ENCODE measurements around the gene KLHL30.

The KLHL30 gene

DNA sequence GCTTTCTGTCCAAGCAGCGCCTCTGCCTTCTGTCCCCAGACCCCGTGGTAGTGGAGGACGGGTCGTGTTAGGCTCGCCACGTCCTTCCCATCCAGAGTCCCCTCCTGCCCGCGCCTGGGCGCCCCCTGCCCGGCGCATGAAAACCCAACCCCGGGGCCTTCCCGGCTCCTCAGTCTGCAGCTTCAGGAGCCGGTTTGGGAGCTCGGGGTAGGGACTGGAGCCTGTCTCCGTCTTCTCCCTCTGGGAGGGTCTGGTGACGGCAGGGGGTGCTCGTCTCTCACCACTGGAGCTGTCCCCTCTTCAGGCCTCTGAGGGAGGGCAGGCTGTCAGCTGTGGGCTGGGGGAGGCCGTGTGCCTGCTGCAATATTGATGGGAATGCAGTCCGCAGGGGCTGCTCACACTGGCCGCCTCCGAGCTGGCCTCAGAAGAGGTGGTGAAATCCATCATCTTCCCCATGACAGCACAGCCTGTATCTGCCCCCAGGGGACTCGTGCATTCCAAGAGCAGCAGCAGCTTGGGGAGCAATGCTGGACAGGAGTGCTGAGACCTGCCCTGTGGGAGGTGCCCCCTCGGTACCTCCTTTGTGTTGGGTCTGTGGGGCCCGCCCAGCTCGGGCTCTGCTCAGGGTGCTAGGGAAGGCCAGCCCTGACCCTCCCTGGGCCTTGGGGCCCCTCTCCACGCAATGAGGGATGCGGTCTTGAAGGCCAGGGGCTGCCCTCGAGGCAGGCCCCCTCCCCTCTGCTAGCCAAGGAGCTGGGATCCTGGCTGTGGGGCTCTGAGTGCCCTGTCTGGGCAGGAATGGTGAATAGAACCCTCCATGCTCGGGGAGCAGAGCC, 17.8 kb upstream of the KLHL30 start:
- no peak for DNase-seq (ENCODE audit: low read depth)

DNA sequence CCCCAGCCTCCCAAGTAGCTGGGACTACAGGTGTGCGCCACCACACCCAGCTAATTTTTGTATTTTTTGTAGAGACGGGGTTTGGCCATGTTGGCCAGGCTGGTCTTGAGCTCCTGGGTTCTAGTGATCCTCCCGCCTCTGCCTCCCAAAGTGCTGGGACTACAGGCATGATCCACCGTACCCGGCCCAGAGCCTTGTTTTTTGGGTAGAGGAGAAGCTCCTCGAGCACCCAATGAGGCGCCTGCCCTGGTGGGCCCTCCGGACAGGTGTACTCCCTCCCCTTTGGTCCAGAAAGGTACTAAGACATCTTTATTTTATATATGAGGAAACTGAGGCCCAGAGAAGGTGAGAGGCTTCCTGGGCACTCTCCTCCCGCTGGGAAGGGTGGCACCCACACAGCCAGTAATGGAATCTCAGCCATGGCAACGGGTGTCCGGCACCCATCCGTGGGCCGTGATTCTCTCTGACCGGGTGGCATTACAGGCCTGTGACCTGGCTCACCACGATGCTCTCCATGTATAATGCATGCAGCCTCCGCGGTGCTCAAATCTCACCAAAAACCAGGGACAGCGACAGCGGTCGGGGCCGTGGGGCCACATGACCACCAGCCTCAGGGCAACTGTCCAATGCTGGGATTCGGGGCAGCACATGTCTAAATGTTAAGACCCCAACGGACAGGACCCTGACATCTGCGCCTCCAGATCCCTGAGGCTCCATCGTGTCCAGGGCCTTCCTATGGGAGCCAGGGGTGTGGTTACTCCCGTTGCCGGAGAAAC, 16.8 kb upstream of the KLHL30 start:
- DNase-seq (ENCODE audit: low read depth), result no peak

DNA sequence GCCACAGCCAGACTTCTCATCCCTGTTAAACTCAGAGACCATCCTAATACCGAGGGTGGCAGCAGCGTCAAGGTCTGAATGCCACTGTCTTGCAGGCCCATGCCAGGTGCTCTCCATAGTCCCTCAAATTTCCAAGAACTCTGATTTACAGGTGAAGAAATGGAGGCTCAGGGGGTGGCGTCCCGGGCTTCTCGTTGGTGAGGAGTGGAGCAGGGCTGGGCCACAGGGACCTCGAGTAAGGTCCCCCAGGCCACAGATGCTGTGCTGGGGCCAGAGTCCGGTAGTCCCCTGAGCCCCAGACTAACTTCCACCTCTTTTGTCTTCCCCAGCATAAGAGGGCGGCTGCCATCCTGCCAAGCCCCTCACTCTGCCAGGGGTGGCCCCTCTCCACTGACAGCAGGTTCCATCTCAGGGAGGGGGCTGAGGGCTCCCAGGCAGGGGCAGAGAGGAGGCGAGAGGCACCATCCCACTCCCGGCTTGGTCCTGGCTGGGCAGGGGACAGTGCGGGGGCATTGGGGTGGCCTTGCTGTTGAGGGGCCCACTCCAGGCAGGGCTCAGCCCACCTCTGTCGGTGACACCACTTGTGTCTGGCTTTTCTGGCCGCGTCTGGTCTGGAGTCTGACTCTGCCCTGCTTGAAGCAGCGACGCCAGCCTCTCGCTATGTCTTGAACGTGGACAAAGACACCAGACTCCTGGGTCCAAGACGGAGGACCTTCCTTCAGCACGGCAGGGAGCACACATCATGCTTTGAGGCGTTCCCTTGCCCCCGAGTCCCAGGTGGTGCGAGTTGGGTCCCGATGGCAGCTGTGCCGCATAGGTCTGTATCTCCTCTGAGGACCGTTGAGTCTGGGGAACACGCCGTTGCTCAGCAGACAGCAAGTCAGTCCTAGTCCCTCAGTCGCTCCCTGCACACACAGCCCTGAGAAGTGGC, 15.9 kb upstream of the KLHL30 start:
- no peak for DNase-seq (ENCODE audit: low read depth)

DNA sequence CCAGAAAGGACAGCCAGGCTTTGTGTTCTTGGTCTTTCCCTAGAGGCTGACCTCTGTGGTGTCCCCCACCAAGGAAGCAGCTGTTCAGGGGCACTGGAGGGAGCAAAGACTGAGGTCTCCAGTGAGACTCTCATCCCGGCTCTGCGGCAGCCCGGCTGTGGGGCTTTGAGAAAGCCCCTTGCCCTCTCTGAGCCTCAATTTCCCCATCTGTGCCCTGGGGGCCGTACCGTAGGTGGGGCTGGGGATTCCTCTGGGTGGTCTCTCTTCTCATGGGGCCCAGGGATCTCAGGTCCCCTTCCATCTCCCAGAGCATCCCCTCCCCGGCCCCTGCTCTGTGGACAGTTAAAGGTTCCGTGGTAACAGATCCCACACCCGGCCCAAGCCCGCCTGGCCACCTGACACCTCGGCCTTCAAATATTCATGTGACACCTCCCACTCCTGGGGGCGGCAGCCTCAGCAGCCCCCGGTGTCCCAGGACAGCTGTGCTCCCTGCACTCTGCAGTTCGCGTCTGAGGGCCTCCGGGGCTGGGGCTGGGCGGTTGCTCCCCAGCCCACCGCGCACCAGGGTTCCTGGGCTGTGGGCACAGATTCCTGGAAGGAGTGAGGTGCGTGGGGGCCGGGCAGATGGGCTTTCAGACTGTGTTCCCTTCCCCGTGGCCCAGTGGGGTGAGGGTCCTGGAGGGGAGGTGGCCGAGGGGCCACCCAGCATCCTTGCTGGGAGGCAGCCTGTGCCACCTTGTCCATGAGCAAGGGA, 15.1 kb upstream of the KLHL30 start:
- DNase-seq (ENCODE audit: low read depth), result no peak

DNA sequence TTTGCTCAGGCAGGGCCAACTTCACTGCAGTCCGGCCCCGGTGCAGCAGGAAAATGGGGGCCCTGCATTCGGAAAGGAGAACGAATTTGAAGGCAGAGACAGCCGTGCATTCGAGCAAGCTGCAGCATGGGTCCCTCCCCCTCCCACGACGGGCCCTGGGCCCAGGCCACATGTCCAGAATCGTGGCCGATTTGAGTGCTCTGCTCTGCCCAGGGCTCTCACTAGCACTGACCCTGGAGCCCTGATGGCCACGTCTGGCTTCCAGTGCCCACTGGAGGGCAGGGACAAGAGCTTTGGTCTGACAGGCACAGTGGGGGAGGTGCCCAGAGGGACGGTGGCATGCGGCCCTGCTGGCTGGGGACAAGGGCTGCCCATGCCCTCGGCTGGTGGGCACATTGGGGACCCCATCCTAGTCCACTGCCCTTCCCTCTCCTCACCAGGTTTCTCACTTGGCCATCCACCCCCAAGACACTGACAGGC, 14.4 kb upstream of the KLHL30 start:
- DNase-seq (ENCODE audit: low read depth), result no peak

DNA sequence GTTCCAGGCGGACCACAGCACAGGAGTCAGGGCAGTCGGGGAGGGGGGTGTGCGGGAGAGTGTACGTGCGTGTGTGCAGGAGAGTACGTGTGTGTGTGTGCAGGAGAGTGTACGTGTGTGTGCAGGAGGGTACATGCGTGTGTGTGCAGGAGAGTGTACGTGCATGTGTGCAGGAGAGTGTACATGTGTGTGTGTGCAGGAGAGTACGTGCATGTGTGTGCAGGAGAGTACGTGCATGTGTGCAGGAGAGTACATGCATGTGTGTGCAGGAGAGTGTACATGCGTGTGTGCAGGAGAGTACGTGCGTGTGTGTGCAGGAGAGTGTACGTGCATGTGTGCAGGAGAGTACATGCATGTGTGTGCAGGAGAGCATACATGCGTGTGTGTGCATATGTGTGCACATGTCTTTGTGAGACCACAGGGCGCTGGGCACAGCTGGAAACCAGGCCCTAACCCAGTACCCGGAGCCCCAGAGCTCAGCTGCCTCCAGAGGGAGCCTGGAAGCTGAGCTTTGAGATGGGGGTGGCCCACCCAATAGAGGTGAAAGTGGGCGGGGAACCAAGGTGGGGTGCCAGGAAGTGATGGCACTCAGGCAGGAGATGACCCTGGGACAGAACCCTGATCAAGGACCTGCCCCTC, 13.9 kb upstream of the KLHL30 start:
- no peak for DNase-seq (ENCODE audit: low read depth)

DNA sequence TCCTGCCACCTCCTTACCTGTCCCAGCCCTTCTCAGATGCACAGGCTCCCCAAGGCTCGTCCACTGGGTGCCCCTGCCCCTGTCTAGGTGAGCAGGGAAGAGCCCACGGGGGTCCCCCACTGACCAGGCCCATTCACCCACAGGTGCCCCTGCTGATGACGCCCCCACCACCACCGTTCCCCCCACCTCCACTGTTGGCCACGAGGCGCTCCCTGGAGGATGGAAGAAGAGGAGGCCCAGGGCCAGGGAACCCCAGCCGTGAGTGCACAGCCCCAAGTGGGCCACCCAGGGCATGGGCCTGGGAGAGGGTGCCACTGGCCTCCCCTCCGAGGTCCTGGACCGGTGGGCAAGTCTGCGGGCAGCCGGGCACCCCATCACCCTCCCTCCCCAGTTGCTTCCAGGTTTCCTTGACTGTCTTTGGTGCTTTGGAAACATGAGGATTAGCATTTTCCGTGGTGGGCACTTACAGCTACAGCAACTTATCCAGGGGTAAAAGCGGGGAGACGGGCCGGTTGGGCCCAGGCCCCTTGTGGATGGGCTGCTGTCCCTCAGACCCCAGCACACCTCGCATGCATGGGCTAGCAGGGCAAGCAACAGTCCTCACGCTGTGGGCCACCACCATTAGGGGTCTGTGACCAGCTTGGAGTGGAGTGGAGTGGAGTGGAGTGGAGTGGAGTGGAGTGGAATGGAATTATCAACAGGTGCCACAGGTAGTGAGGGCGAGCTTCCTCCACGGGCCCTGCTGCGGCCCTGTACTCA, 13.2 kb upstream of the KLHL30 start:
- DNase-seq (ENCODE audit: low read depth), result no peak

DNA sequence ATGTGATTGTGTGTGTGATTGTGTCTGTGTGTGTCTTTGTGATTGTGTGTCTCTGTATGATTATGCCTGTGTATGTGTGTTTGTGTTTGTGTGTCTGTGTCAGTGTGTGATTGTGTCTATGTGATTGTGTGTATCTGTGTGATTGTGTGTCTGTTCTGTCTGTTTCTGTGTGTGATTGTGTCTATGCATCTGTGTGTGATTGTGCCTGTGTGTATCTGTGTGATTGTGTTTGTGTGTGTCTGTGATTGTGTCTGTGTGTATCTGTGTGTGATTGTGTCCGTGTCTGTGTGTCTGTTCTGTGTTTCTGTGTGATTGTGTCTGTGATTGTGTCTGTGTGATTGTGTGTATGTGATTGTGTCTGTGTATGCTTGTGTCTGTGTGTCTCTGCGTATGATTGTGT, 12.1 kb upstream of the KLHL30 start:
- DNase-seq (ENCODE audit: low read depth), result no peak

DNA sequence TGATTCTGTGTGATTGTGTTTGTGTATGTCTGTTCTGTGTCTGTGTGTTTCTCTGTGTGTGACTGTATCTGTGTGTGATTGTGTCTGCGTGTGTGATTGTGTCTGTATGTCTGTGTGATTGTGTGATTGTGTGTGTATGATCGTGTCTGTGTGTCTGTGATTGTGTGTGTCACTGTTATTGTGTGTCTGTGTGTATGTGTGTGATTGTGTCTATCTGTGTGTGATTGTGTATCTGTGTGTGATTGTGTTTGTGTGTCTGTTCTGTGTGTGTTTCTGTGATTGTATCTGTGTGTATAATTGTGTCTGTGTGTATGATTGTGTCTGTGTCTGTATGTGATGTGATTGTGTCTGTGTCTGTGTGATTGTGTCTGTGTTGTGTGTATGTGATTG, 11.7 kb upstream of the KLHL30 start:
- no peak for DNase-seq (ENCODE audit: low read depth)

DNA sequence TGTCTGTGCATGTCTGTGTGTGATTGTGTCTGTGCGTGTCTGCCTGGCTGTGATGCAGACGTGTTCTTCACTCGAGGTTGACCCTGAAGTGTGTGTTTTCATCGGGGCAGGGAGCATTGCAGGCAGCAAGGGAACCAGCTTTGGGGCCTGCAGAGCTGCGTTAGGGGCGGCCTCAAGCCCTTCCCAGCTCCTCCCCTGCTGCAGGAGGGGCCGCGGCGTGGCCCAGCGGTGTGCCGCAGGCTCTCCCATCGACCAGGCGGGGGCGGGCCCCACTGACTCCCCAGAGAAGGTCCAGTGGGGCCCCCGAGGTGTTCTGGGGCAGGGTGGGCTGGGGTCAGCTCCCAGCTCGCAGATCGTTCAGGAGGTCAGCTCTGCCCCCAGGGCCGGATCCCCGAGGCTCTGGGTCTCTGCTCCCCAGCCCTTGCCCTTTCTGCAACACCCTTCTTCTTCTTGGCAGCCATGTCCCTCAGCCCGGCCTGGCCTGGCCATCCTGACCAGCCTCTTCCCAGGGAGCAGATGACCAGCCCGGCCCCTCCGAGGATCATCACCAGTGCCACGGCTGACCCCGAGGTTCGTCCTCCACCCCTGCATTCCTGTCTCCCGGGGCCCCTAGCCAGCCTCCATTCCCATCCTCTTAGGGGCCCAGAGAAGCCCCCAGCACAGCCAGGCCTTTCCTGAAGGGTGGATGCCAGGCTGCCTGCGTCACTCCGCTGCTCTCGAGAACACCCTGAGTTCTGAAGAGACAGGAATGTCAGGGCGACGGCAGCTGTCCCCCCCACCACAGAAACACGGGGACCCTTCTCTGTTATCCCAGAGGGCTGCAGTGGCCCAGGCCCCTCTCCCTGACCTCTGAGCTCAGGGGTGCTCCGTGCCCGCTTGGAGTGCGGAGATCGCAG, 11.1 kb upstream of the KLHL30 start:
- no peak for DNase-seq (ENCODE audit: low read depth)

DNA sequence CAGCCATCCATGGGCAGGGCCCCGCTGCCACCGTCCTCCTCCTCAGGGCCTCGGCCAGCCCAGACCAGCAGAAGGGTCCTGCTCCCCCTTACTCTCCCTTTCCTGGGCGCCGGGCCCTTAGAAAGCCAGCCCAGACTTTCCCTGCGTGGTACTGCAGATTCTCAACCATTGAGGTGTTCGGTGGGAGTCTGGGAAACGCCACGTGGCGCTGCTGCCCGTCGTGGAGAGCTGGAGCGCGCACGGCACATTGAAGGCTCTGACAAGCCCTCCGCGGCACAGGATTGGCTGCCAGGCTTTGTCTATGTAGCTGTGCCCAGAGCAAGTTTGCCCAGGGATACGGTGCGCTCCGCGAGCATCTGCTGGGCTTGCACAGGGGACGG, 10.4 kb upstream of the KLHL30 start:
- DNase-seq (ENCODE audit: low read depth), result no peak

DNA sequence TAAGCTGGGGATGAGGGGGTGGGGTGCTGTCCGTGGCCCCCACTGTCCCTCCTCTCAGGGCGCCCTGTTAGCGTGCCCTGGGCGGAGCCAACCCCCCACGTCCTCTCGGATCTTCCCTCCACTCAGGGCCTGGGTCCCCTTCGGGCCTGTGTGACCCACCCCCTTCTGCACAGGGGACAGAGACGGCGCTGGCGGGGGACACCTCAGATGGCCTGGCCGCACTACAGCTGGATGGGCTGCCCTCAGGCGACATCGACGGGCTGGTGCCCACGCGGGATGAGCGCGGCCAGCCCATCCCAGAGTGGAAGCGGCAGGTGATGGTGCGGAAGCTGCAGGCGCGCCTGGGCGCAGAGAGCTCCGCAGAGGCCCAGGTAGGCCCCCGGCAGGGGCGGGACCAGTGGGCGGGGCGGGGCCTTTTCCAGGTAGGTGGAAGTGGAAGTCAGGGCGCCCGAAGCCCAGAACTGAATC, 9.9 kb upstream of the KLHL30 start:
- DNase-seq (ENCODE audit: low read depth), result no peak

DNA sequence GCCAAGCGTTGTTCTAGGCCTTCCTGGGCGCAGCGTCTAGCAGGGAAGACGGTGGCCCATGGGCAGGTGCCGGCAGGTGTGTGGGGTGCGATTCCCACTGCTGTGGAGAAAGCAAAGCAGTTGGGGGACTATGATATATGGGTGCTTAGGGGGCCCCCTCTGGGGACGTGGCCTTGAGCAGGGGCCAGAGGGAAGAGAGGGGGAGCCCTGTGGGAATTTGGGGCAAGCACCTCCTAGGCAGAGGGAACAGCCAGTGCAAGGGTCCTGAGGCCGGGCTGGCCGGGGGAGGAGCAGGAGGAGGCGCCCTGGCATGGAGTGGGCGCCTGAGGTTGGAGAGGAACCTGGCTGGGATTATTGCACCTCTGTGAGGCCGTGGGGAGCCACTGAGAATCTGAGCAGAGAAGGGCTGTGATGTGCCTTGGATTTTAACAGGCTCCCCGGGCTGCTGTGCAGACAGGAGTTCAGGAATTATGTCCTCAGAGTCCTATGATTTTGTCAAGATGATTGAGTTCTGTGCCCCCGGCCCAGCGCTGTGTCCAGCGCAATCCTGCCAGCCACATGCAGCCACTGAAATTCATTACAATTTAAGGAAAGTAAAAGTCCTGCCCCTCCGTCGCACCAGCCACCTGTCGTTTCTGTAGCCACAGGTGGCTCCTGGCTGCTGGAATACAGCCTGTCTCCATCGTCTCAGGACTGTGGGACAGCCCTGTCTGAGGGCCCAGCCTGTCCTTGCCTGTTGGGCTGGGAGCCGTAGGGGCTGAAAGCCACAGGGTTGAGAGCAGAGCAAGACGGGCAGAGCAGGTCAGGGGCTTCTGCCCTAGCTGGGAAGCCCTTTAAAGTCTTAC, 9.1 kb upstream of the KLHL30 start:
- no peak for DNase-seq (ENCODE audit: low read depth)

DNA sequence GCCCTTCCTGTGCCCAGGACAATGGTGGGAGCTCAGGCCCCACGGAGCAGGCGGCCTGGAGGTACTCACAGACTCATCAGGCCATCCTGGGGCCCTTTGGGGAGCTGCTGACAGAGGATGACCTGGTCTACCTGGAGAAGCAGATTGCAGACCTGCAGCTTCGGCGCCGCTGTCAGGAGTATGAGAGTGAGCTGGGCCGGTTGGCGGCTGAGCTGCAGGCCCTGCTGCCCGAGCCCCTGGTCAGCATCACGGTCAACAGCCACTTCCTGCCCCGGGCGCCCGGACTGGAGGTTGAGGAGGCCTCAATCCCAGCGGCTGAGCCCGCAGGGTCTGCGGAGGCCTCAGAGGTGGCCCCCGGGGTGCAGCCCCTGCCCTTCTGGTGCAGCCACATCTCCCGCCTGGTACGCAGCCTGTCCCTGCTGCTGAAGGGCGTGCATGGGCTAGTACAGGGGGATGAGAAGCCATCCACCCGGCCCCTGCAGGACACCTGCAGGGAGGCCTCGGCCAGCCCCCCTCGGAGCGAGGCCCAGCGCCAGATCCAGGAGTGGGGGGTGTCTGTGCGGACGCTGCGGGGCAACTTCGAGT, 8.3 kb upstream of the KLHL30 start:
- DNase-seq (ENCODE audit: low read depth), result no peak

DNA sequence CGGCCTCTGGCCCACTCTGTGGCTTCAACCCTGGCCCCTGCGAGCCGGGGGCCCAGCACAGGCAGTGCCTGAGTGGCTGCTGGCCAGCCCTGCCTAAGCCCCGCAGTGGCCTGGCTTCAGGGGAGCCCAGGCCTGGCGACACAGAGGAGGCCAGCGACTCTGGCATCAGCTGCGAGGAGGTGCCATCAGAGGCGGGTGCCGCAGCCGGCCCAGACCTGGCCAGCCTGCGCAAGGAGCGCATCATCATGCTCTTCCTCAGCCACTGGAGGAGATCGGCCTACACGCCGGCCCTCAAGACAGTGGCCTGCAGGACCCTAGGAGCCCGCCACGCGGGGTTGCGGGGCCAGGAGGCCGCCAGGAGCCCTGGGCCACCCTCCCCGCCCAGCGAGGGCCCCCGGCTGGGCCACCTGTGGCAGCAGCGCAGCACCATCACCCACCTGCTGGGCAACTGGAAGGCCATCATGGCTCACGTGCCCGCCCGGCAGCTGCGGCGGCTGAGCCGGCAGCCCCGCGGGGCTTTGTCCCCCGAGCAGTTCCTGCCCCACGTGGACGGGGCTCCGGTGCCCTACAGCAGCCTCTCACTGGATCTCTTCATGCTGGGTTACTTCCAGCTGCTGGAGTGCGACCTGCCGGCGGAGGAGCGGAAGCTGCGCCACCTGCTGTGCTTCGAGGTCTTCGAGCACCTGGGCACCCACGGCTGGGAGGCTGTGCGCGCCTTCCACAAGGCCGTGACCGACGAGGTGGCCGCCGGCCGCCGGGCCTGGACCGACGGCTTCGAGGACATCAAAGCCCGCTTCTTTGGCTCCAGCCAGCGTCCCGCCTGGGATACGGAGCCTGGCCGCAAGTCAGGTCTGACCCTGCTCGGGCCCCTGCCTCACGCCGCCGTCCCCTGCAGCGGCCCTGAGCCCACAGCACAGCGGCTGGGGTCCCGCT, 7.5 kb upstream of the KLHL30 start:
- no peak for DNase-seq (ENCODE audit: low read depth)

DNA sequence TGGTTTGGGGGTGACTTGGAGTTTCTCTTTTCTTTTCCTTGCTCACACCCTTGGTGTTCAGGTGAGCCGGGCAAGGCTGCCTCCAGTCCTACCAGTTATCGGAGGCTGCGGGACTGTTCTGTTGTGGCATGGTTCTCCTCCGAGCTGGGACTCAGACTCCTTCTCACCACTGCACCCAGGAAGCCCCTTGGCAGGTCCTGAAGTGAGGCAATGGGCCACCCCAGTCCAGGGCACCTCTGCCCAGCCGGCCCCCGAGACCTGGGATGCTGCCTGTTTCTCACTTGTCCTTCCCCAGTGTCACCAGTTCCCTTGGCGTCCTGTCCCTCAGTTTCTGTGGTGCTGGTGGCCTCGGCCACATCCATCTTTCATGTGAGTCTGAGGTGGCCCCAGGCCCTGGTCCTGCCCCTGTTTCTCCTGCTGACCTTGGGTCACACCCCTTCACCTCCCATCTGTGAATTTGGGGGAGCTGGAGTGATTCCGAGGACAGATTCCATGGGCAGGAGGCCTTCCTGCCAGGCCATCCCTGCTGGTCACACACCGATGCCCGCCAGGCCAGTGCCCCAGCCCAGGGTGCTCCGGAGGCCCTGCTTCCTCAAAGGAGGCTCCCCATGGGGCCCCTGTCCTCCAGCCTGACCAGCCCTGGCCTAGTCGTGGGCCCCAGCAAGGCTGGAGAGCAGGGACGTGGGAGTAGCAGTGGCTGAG, 6.6 kb upstream of the KLHL30 start:
- DNase-seq (ENCODE audit: low read depth), result no peak
